Suprapubic skin (tissue), 4 donors: ENCODE results near the gene TMEM217. TPM values are rescaled to one million over a fixed set of nuclear protein-coding genes. Genes with fewer than 3 reads are reported as not detected.
"Not testable (repeated sequence)": the region's sequence is repeated elsewhere in the genome, so short reads cannot be mapped to it uniquely, and the experiment has no call there.

ENCODE experiments used
- DNase-seq, 2 donors: peaks; one replicate each; pipeline ENCODE4 v3.0.0-alpha.2; 2019; ENCODE audit warnings: low spot score in 2 of 2
- H3K27ac ChIP-seq: fragments of 200-600 bp; sonication (generic); one replicate; pipeline ENCODE4 v1.5.1; 2019
- H3K27me3 ChIP-seq: fragments of 200-600 bp; sonication (generic); one replicate; pipeline ENCODE4 v1.5.1; 2019
- H3K36me3 ChIP-seq: fragments of 200-600 bp; sonication (generic); one replicate; pipeline ENCODE4 v1.5.1; 2019
- H3K4me1 ChIP-seq: fragments of 200-600 bp; sonication (generic); one replicate; pipeline ENCODE4 v1.5.1; 2019
- H3K4me3 ChIP-seq: fragments of 200-600 bp; sonication (generic); one replicate; pipeline ENCODE4 v1.5.1; 2019; ENCODE audit warnings: mild to moderate bottlenecking
- H3K9me3 ChIP-seq: fragments of 200-600 bp; sonication (generic); one replicate; pipeline ENCODE4 v1.5.1; 2019
- EP300 ChIP-seq: sonication (generic); formaldehyde crosslinking; IDR thresholded peaks from one replicate; pipeline ENCODE4 v1.6.1; 2017; ENCODE audit warnings: antibody characterized with exemption
- POLR2A ChIP-seq, 2 donors: fragments of 450-650 bp; IDR thresholded peaks; one replicate each; pipeline ENCODE4 v1.6.1; 2017; ENCODE audit warnings: antibody characterized with exemption in 2 of 2, mild to moderate bottlenecking in 2 of 2, moderate library complexity in 2 of 2
- POLR2AphosphoS5 ChIP-seq, 3 donors: sonication (generic); formaldehyde crosslinking; IDR thresholded peaks; one replicate each; pipeline ENCODE4 v1.6.1; 2017; ENCODE audit warnings: antibody characterized with exemption in 3 of 3
- WGBS: methylation state at CpG from one replicate; pipeline ENCODE4 v1.1.5; 2018; 5-methylcytosine and 5-hydroxymethylcytosine counted together
- total RNA-seq, 4 donors: library from RNA; depleted of rRNA; stranded (reverse); fragments of >200 nt; gene quantifications; one replicate each; pipeline ENCODE4 v1.1.0, GENCODE V29; 2016
- TF ChIP-seq, protein P1 (sequence below), 2 donors: fragments of 200-600 bp in 1 of 2; fragments of 450-650 bp in 1 of 2; sonication (generic) in 1 of 2; IDR thresholded peaks; one replicate each; pipeline ENCODE4 v1.5.1; 2016 to 2019; ENCODE audit warnings: antibody characterized with exemption in 2 of 2, mild to moderate bottlenecking in 1 of 2, moderate library complexity in 1 of 2

TMEM217 gene
- total RNA-seq, 4 donors from 2014 or later: 0.30 to 3.3 (median 2.6) TPM; not detected in 1

DNA sequence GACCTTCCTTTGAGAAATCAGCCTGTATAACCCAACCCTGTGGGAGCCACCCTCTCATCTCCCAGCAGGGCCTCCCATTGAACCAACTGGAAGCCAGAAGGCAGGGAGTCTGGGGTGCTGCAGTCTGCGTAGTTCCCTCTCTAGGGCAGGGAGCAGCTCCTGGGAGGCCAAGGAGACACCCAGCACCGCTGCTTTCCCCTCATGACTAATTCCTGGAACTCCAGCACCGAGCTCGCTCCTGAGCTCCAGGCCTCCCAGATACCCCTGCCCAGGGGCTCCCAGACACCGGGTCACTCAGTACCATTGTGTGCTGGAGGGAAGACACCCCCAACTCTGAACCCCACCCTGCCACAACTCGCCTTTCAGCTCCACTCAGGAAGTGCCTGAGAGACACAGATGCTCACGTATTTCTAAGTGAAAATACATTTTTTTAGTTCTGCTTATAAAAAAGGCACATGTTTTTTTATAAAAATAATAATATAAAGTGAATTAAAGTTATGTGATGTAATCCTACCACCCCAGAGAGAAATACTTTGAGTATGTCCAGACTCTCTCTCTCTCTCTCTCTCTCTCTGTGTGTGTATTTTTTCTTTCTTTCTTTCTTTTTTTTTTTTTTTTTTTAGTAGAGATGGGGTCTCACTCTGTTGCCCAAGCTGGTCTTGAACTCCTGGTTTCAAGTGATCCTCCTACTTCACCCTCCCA lies 70.5 kb downstream of the TMEM217 start:
- H3K4me3 ChIP-seq: no peak overlapping the region
- WGBS: 74% methylated on average over 6 of the region's 7 CpGs
- H3K36me3 ChIP-seq: no peaks in the 10 kb centered on the region
- H3K27ac ChIP-seq: no peak overlapping the region
- no peak for DNase-seq
- no peaks in the 10 kb centered on the region for H3K27me3 ChIP-seq
- TF ChIP-seq, protein P1, sequence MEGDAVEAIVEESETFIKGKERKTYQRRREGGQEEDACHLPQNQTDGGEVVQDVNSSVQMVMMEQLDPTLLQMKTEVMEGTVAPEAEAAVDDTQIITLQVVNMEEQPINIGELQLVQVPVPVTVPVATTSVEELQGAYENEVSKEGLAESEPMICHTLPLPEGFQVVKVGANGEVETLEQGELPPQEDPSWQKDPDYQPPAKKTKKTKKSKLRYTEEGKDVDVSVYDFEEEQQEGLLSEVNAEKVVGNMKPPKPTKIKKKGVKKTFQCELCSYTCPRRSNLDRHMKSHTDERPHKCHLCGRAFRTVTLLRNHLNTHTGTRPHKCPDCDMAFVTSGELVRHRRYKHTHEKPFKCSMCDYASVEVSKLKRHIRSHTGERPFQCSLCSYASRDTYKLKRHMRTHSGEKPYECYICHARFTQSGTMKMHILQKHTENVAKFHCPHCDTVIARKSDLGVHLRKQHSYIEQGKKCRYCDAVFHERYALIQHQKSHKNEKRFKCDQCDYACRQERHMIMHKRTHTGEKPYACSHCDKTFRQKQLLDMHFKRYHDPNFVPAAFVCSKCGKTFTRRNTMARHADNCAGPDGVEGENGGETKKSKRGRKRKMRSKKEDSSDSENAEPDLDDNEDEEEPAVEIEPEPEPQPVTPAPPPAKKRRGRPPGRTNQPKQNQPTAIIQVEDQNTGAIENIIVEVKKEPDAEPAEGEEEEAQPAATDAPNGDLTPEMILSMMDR (IDR thresholded peaks at IDR 0.05): no peak
- no peak for TF ChIP-seq POLR2A (IDR thresholded peaks at IDR 0.05)
- no peak for TF ChIP-seq POLR2AphosphoS5 (IDR thresholded peaks at IDR 0.05)
- H3K9me3 ChIP-seq: no peaks in the 10 kb centered on the region
- H3K4me1 ChIP-seq: no peaks in the 10 kb centered on the region

GRCh38 chr6:37185949-37186720 lies 71.8 kb downstream of the TMEM217 start:
- H3K9me3 ChIP-seq, H3K4me3 ChIP-seq, H3K36me3 ChIP-seq, H3K27me3 ChIP-seq, DNase-seq, H3K4me1 ChIP-seq, H3K27ac ChIP-seq: not testable (repeated sequence)
- 74% methylated on average over 6 of the region's 6 CpGs for WGBS

DNA sequence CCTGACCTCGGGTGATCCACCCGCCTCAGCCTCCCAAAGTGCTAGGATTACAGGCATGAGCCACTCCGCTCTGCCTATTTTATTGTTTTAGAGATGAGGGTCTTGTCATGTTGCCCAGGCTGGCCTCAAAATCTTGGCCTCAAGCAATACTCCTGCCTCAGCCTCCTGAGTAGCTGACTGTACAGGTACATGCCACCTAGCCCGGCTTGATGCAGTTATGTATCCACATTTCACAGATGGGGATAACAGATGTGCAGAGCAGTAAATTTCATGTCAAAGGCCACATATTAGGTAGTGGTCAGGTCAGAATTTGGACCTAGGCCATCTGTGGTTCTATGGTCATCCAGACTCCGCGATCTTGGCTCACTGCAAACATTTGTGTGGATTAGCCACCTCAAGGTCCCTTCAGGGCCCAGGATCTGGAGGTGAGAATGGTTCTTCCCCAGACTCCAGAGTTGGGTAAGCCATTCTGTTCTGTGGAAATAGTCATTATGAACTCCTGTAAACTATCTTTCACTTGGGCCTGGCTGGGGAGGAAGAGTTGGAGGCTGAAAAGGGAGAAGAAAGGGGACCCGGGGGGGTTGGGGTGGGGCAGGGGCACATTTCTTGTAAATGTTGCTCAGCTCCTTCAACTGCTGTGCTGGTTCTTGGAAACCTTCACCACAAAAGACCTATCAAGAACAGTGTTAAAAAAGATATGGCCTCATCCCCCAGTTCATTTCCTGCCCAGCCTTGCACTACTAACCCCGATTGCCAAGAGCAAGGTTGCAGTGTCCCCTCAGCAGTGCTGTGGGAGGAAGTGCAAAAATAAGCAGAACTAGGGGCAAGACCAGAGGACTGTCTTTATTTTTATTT lies 75.0 kb downstream of the TMEM217 start:
- Histone ChIP-seq H3K27me3 (no peaks in the 10 kb centered on the region), H3K9me3 (no peaks in the 10 kb centered on the region), H3K4me1 (peaks cover 1% of the 10 kb centered on the region), H3K27ac (peak overlapping the region; percentile 27), H3K4me3 (no peak overlapping the region), H3K36me3 (no peaks in the 10 kb centered on the region)
- DNase-seq: no peak
- no peak for TF ChIP-seq POLR2A (IDR thresholded peaks at IDR 0.05)
- no peak for TF ChIP-seq EP300
- TF ChIP-seq, protein P1 (IDR thresholded peaks at IDR 0.05): no peak
- no peak for TF ChIP-seq POLR2AphosphoS5 (IDR thresholded peaks at IDR 0.05)
- 71% methylated on average over 8 of the region's 8 CpGs for WGBS

GRCh38 chr6:37180610-37181009 lies 77.3 kb downstream of the TMEM217 start:
- not testable (repeated sequence) for H3K36me3 ChIP-seq, H3K4me1 ChIP-seq, H3K4me3 ChIP-seq, H3K27me3 ChIP-seq, H3K9me3 ChIP-seq, H3K27ac ChIP-seq, DNase-seq
- 96% methylated on average over 4 of the region's 4 CpGs for WGBS

GRCh38 chr6:37180075-37180474 lies 77.9 kb downstream of the TMEM217 start:
- H3K27me3 ChIP-seq: no peaks in the 10 kb centered on the region
- peaks cover 5% of the 10 kb centered on the region for H3K36me3 ChIP-seq
- no peak overlapping the region for H3K27ac ChIP-seq
- no peaks in the 10 kb centered on the region for H3K9me3 ChIP-seq
- H3K4me3 ChIP-seq: no peak overlapping the region
- TF ChIP-seq, protein P1 (IDR thresholded peaks at IDR 0.05): no peak
- TF ChIP-seq POLR2AphosphoS5 (IDR thresholded peaks at IDR 0.05) (no peak), EP300 (no peak), POLR2A (IDR thresholded peaks at IDR 0.05) (no peak)
- H3K4me1 ChIP-seq: peaks cover 7% of the 10 kb centered on the region
- no peak for DNase-seq
- 92% methylated on average over 2 of the region's 2 CpGs for WGBS
